Esophagus (tissue), 2 donors: ENCODE data around the gene DCANP1. TPM values are rescaled to one million over a fixed set of nuclear protein-coding genes. Genes with fewer than 3 reads are reported as not detected.

Experiments
- H3K27ac ChIP-seq, 2 donors: one replicate each; pipeline ENCODE4 v1.5.1; 2013; ENCODE audit warnings: low read depth in 2 of 2, mild to moderate bottlenecking in 2 of 2, inconsistent platforms in 1 of 2, low read length in 1 of 2, moderate library complexity in 1 of 2
- H3K27me3 ChIP-seq, 2 donors: one replicate each; pipeline ENCODE4 v1.6.1; 2013; ENCODE audit warnings: low read length in 2 of 2, control low read depth in 1 of 2, mild to moderate bottlenecking in 1 of 2; ENCODE audit not compliant: insufficient read depth in 2 of 2, control insufficient read depth in 1 of 2
- H3K36me3 ChIP-seq, 2 donors: one replicate each; pipeline ENCODE4 v1.6.1; 2013; ENCODE audit warnings: low read length in 1 of 2; ENCODE audit not compliant: control insufficient read depth in 2 of 2, insufficient read depth in 2 of 2
- H3K4me1 ChIP-seq, 2 donors: one replicate each; pipeline ENCODE4 v1.6.1; 2013; ENCODE audit warnings: low read length in 1 of 2; ENCODE audit not compliant: control insufficient read depth in 2 of 2, insufficient read depth in 2 of 2
- H3K4me3 ChIP-seq, 2 donors: one replicate each; pipeline ENCODE4 v1.5.1; 2013; ENCODE audit warnings: low read length in 2 of 2, mild to moderate bottlenecking in 2 of 2, low read depth in 1 of 2, moderate library complexity in 1 of 2
- H3K9me3 ChIP-seq, 2 donors: one replicate each; pipeline ENCODE4 v1.6.1; 2013; ENCODE audit warnings: mild to moderate bottlenecking in 2 of 2, low read depth in 1 of 2, low read length in 1 of 2, moderate library complexity in 1 of 2; ENCODE audit not compliant: control insufficient read depth in 2 of 2, insufficient read depth in 1 of 2
- WGBS, 2 donors: extraction: QIAGEN DNeasy Blood & Tissue Kit; methylation state at CpG; one replicate each; pipeline ENCODE4 v1.1.7; 2013; 5-methylcytosine and 5-hydroxymethylcytosine counted together
- polyA plus RNA-seq, 2 donors: library from polyadenylated mRNA; stranded (reverse); fragments of 200-250 nt; gene quantifications; one replicate each; pipeline ENCODE4 v1.2.3, GENCODE V29; 2013
- donor health status: healthy with polysubstance abuse.
- donor health status: Bipolar disorder and iron deficiency.

The DCANP1 gene
- polyA plus RNA-seq, 2 donors, result 0.04 to 0.20 TPM

- no peaks in the 10 kb centered on the region for H3K4me1 ChIP-seq
- 83 to 86% methylated on average over 15 to 17 of the region's 17 CpGs for WGBS, 2 donors
- no peak overlapping the region for H3K27ac ChIP-seq
Observed at GRCh38 chr5:135451581-135452320, 4.6 kb upstream of the DCANP1 start.

GRCh38 chr5:135450952-135451351, 3.8 kb upstream of the DCANP1 start:
- no peak overlapping the region for H3K4me3 ChIP-seq

More at GRCh38 chr5:135451581-135452320, 4.6 kb upstream of the DCANP1 start:
- no peaks in the 10 kb centered on the region for H3K36me3 ChIP-seq
- no peaks in the 10 kb centered on the region for H3K9me3 ChIP-seq
- H3K27me3 ChIP-seq, result no peaks in the 10 kb centered on the region
- H3K4me3 ChIP-seq, result no peak overlapping the region

GRCh38 chr5:135450336-135450735, 3.2 kb upstream of the DCANP1 start:
- no peaks in the 10 kb centered on the region for H3K9me3 ChIP-seq
- H3K27me3 ChIP-seq, result no peaks in the 10 kb centered on the region
- no peaks in the 10 kb centered on the region for H3K4me1 ChIP-seq
- H3K27ac ChIP-seq, result no peak overlapping the region
- H3K36me3 ChIP-seq, result no peaks in the 10 kb centered on the region
- H3K4me3 ChIP-seq, result no peak overlapping the region
- 78 to 79% methylated on average over 3 of the region's 3 CpGs for WGBS, 2 donors

More at GRCh38 chr5:135450952-135451351, 3.8 kb upstream of the DCANP1 start:
- H3K36me3 ChIP-seq, result no peaks in the 10 kb centered on the region
- no peaks in the 10 kb centered on the region for H3K9me3 ChIP-seq
- H3K4me1 ChIP-seq, result no peaks in the 10 kb centered on the region
- no peak overlapping the region for H3K27ac ChIP-seq
- 95 to 97% methylated on average over 2 of the region's 2 CpGs for WGBS, 2 donors
- H3K27me3 ChIP-seq, result no peaks in the 10 kb centered on the region

DNA sequence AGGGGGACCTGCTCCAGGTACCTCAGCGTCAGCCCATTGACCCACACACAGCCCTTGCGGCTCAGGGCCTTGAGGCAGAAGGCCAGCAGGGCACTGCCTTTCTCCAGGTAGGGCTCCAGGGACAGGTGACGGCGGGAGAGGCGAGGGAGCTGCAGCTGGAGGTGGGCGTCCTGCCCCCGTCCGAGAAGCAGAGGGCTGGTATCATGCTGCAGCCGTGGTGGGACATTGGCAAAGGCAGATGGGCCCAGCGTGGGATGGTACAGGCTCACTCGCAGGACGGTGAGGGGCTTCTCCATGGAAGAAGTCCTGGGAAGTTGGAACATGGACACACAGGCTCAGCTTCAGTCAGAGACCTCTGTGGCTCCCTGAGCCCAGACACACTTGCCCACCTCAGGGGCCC, 2.5 kb upstream of the DCANP1 start:
- Histone ChIP-seq H3K4me3 (no peak overlapping the region), H3K9me3 (no peaks in the 10 kb centered on the region), H3K27me3 (no peaks in the 10 kb centered on the region), H3K36me3 (no peaks in the 10 kb centered on the region), H3K4me1 (no peaks in the 10 kb centered on the region), H3K27ac (no peak overlapping the region)
- WGBS, 2 donors, result 91 to 92% methylated on average over 12 of the region's 12 CpGs

DNA sequence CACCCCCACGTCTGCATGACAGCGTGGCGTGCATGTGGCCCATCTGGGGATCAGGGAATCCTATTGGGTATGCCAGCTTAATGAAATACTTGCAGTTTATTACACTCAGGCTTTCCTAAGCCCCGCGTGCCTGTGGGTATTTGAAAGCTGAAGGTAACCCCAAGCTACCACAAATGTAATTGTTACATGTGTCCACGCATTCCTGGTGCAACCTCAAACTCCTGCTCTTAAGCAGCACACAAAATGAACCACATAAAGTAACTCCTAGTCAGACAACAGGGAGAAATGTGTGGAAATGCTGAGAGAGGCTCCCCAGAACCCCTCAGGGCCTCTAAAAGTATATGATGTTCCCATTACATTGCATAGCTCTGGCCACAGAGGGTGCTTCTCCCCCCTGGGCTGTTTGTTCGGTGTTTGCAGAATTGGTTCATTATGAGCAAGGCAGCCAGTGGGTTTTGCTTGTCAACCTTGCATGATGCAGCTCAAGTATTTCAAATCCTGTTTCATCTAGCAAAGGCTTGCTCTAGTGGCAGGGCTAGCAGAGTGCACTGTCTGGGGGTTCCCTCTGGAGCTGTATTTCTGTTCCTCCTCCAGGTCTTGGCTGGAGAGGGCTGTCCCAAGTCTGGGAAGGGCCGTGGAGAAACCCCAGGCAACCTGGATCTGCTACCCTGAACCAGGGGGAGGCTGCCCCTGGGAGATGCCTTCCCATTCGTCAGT, 1.8 kb upstream of the DCANP1 start:
- 83 to 90% methylated on average over 9 of the region's 9 CpGs for WGBS, 2 donors
- Histone ChIP-seq H3K27ac (no peak overlapping the region), H3K9me3 (no peaks in the 10 kb centered on the region), H3K4me1 (no peaks in the 10 kb centered on the region), H3K27me3 (no peaks in the 10 kb centered on the region), H3K36me3 (no peaks in the 10 kb centered on the region), H3K4me3 (no peak overlapping the region)

DNA sequence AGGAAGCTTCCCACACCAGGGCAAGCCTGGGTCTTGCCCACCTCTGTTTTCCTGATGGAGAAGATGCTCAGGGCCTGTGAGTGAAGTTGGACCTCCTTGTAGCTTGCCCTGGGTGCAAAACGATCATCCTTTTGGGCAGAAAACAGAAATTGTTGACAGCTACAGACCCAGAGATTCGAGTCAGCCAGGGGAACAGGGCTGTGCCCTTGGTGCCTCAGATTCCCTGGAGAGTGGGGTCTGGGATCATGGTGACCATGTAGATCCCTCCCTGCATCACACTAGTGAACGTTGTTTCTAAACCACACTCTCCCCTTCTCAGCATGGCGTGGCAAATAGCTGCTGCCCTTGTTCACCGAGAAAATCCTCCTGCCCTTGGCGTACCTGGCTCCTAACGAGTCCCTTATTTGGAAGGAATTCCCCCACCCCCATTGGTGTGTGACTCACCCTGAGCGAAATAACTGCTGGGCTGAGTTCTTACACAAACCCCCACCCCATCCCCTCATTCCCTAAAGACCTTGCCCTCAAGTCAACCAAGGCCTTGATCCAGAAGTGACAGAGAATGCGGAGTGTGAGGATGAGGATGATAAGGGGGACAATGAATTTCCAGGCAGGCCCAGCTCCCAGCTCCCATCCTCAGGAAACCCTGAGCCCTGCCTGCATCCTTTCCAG, 1.1 kb upstream of the DCANP1 start:
- 61 to 67% methylated on average over 9 of the region's 9 CpGs for WGBS, 2 donors
- Histone ChIP-seq H3K27me3 (no peaks in the 10 kb centered on the region), H3K9me3 (no peaks in the 10 kb centered on the region), H3K27ac (no peak overlapping the region), H3K36me3 (no peaks in the 10 kb centered on the region), H3K4me1 (no peaks in the 10 kb centered on the region), H3K4me3 (no peak overlapping the region)

DNA sequence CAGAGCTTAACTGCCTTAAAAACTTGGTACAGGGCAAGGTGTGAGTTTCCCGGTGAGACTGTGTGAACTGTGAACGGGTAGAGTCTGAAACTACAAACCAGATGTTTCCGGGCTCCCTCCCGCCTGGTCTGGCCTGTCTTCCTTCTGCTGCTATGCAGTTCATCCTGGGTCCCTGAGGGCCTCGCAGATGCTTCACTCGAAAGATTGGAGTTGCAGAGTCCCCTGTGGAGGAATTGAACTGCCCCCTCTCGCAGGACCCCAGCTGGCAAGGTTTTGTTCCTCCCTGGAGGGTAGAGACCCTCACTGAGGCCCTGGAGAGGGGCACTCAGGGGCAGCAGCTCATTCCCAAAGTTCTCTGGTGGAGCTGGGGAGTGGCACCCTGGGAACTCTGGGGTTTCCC, 533 bp downstream of the DCANP1 start:
- Histone ChIP-seq H3K27ac (no peak overlapping the region), H3K9me3 (no peaks in the 10 kb centered on the region), H3K36me3 (no peaks in the 10 kb centered on the region), H3K4me1 (peaks cover 0 to 1% of the 10 kb centered on the region in 2 donors), H3K27me3 (no peaks in the 10 kb centered on the region), H3K4me3 (no peak overlapping the region)
- WGBS, 2 donors, result 62 to 74% methylated on average over 7 of the region's 7 CpGs

- Histone ChIP-seq H3K4me1 (peaks cover 0 to 2% of the 10 kb centered on the region in 2 donors), H3K27ac (no peak overlapping the region)
Observed at GRCh38 chr5:135446206-135446605, 942 bp downstream of the DCANP1 start.

GRCh38 chr5:135445306-135445985, 1.7 kb downstream of the DCANP1 start:
- Histone ChIP-seq H3K4me3 (no peak overlapping the region), H3K27ac (no peak overlapping the region), H3K4me1 (peaks cover 0 to 2% of the 10 kb centered on the region in 2 donors), H3K9me3 (no peaks in the 10 kb centered on the region), H3K27me3 (no peaks in the 10 kb centered on the region), H3K36me3 (no peaks in the 10 kb centered on the region)
- WGBS, 2 donors, result 87 to 90% methylated on average over 14 of the region's 14 CpGs

More at GRCh38 chr5:135446206-135446605, 942 bp downstream of the DCANP1 start:
- WGBS, 2 donors, result 81 to 92% methylated on average over 9 of the region's 9 CpGs
- H3K4me3 ChIP-seq, result no peak overlapping the region
- no peaks in the 10 kb centered on the region for H3K36me3 ChIP-seq
- H3K9me3 ChIP-seq, result no peaks in the 10 kb centered on the region
- no peaks in the 10 kb centered on the region for H3K27me3 ChIP-seq
